Keratinocyte (primary cell): ENCODE data around the gene NMRAL1. TPM values are rescaled to one million over a fixed set of nuclear protein-coding genes. Genes with fewer than 3 reads are reported as not detected.

Experiments used
- DNase-seq: peaks from one replicate; pipeline ENCODE4 v3.0.0-alpha.2; 2011; ENCODE audit warnings: low read depth, missing footprints, low spot score
- FAIRE-seq: peaks from 2 replicates; lab custom pipeline; 2011; peaks lifted over from hg19 to GRCh38; lab: Jason Lieb, UNC
- H2AFZ ChIP-seq: 2 replicates; pipeline ENCODE4 v1.6.0; 2012; ENCODE audit warnings: low read length, control low read depth, inconsistent platforms; ENCODE audit not compliant: control insufficient read depth
- H3K27ac ChIP-seq: 2 replicates; pipeline ENCODE4 v1.5.1; 2011; ENCODE audit warnings: low read length; ENCODE audit not compliant: control insufficient read depth, insufficient read depth
- H3K27me3 ChIP-seq: 3 replicates; pipeline ENCODE4 v1.6.0; 2011; ENCODE audit warnings: low read length; ENCODE audit not compliant: control insufficient read depth, insufficient read depth; ENCODE audit errors: extremely low read depth
- H3K36me3 ChIP-seq, 2 experiments: 2 replicates in 1 of 2; 3 replicates in 1 of 2; pipeline ENCODE4 v1.5.1; 2011; ENCODE audit warnings: low read length in 2 of 2, mild to moderate bottlenecking in 1 of 2; ENCODE audit not compliant: control insufficient read depth in 2 of 2, insufficient read depth in 2 of 2; ENCODE audit errors: extremely low read depth in 1 of 2
- H3K4me1 ChIP-seq: 3 replicates; pipeline ENCODE4 v1.5.1; 2011; ENCODE audit warnings: low read length; ENCODE audit not compliant: control insufficient read depth, insufficient read depth; ENCODE audit errors: extremely low read depth
- H3K4me2 ChIP-seq: 3 replicates; pipeline ENCODE4 v1.6.0; 2011; ENCODE audit warnings: low read depth, low read length; ENCODE audit not compliant: control insufficient read depth, insufficient read depth; ENCODE audit errors: extremely low read depth
- H3K4me3 ChIP-seq, 3 experiments: fragments of 200-600 bp in 1 of 3; sonication (generic) in 1 of 3; 2 replicates in 2 of 3; 3 replicates in 1 of 3; pipeline ENCODE4 v1.5.1; 2011 to 2016; ENCODE audit warnings: low read length in 3 of 3, mild to moderate bottlenecking in 3 of 3, control low read depth in 2 of 3, inconsistent platforms in 1 of 3, low read depth in 1 of 3, mixed read lengths in 1 of 3, mixed run types in 1 of 3, moderate library complexity in 1 of 3; ENCODE audit not compliant: control insufficient read depth in 2 of 3, insufficient read depth in 2 of 3; ENCODE audit errors: extremely low read depth in 1 of 3
- H3K79me2 ChIP-seq: 2 replicates; pipeline ENCODE4 v1.6.0; 2012; ENCODE audit warnings: low read length; ENCODE audit not compliant: control insufficient read depth, insufficient read depth
- H3K9ac ChIP-seq: 3 replicates; pipeline ENCODE4 v1.6.0; 2011; ENCODE audit warnings: low read length; ENCODE audit not compliant: control insufficient read depth, insufficient read depth; ENCODE audit errors: extremely low read depth
- H3K9me1 ChIP-seq: 3 replicates; pipeline ENCODE4 v1.6.0; 2011; ENCODE audit warnings: low read length; ENCODE audit not compliant: control insufficient read depth, insufficient read depth; ENCODE audit errors: extremely low read depth
- H3K9me3 ChIP-seq: 2 replicates; pipeline ENCODE4 v1.5.1; 2012; ENCODE audit warnings: low read depth, low read length; ENCODE audit not compliant: control insufficient read depth
- H4K20me1 ChIP-seq: 3 replicates; pipeline ENCODE4 v1.6.0; 2011; ENCODE audit warnings: low read length; ENCODE audit not compliant: control insufficient read depth, insufficient read depth; ENCODE audit errors: extremely low read depth
- EZH2 ChIP-seq: IDR thresholded peaks from one replicate; pipeline ENCODE4 v1.6.1; 2012; ENCODE audit warnings: inconsistent platforms, mild to moderate bottlenecking, low read length, moderate library complexity
- dilution Hi-C: fragments of 300-500 bp; cut with MboI; formaldehyde crosslinking; loops from one replicate; pipeline ENCODE4 v1.7.0; 2020; ENCODE audit warnings: low sequenced_read_pairs; ENCODE audit not compliant: extremely low pct_ligation_motif_present
- polyA plus RNA-seq, 5 experiments: library from polyadenylated mRNA; depleted of rRNA in 3 of 5; stranded (reverse) in 3 of 5; stranded (forward) in 1 of 5; unstranded in 1 of 5; fragments of >200 nt; gene quantifications; 1 replicate in 1 of 5; 2 replicates in 3 of 5; 3 replicates in 1 of 5; pipeline versions ENCODE4 v1.2.1 to v1.2.3, GENCODE V29; 2011 to 2012; ENCODE audit warnings: missing spikeins in 2 of 5, low read depth in 1 of 5, low replicate concordance in 1 of 5
- TF ChIP-seq, protein P1 (sequence below), 3 experiments: IDR thresholded peaks in 1 of 3; conservative IDR thresholded peaks in 1 of 3; optimal IDR thresholded peaks in 1 of 3; 2 replicates in 2 of 3; 3 replicates in 1 of 3; pipeline versions ENCODE3 to v1.5.1; 2011; ENCODE audit warnings: low read length in 3 of 3, mild to moderate bottlenecking in 3 of 3, moderate library complexity in 2 of 3, control low read depth in 1 of 3, inconsistent platforms in 1 of 3; ENCODE audit not compliant: insufficient read depth in 2 of 3; ENCODE audit errors: extremely low read depth in 1 of 3

Gene NMRAL1
- polyA plus RNA-seq, 1 donor (not counting 4 experiments of a cell fraction or from before 2014, with no cell fraction given): 39.5 TPM

DNA sequence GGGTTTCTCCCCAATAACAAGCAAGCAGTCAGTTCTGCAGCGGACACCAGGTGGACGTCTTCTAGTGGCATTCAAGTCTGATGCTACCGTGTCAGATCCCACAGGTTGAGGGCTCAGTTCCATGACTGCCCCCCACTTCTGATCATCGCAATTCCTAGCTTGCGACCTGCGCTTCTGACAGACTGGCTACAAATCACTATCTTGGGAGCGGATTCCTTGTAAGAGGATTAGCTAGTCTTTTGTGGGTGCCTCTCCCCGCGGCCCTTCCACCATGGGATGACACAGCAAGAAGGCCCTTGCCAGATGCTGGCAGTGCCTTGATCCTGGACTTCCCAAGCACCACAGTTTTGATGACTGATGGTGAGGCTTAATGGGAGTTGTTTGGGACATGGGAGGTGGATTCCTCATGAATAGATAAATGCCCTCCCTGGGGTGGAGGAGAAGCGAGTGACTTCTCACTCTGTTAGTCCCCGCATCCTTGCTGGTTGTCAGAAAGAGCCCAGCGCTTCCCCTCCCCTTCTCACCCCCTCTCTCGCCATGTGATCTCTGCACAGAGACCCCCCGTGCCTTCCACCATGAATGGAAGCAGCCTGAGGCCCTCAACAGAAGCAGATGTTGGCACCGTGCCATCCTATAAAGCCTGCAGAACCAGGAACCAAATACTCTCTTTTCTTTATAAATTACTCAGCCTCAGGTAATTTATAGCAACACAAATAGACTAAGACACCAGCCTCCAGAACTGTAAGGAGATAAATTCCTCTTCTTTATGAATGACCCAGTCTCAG lies 45.0 kb upstream of the NMRAL1 start:
- Histone ChIP-seq H3K9ac (no peak overlapping the region), H2AFZ (no peak overlapping the region), H3K27me3 (no peaks in the 10 kb centered on the region), H3K4me2 (no peak overlapping the region), H3K4me1 (no peaks in the 10 kb centered on the region), H3K79me2 (peaks cover 72% of the 10 kb centered on the region), H3K4me3 (no peak overlapping the region), H3K27ac (no peak overlapping the region), H4K20me1 (peaks cover 14% of the 10 kb centered on the region), H3K36me3 (peaks cover 0 to 17% of the 10 kb centered on the region in 2 experiments), H3K9me1 (no peaks in the 10 kb centered on the region), H3K9me3 (no peaks in the 10 kb centered on the region)
- FAIRE-seq (no peak), DNase-seq (no peak)
- TF ChIP-seq EZH2: no peak
- TF ChIP-seq, protein P1, sequence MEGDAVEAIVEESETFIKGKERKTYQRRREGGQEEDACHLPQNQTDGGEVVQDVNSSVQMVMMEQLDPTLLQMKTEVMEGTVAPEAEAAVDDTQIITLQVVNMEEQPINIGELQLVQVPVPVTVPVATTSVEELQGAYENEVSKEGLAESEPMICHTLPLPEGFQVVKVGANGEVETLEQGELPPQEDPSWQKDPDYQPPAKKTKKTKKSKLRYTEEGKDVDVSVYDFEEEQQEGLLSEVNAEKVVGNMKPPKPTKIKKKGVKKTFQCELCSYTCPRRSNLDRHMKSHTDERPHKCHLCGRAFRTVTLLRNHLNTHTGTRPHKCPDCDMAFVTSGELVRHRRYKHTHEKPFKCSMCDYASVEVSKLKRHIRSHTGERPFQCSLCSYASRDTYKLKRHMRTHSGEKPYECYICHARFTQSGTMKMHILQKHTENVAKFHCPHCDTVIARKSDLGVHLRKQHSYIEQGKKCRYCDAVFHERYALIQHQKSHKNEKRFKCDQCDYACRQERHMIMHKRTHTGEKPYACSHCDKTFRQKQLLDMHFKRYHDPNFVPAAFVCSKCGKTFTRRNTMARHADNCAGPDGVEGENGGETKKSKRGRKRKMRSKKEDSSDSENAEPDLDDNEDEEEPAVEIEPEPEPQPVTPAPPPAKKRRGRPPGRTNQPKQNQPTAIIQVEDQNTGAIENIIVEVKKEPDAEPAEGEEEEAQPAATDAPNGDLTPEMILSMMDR (optimal IDR thresholded peaks at IDR 0.05 in 1 of 3, IDR thresholded peaks at IDR 0.05 in 1 of 3, conservative IDR thresholded peaks at IDR 0.05 in 1 of 3; ENCODE audit: extremely low read depth in 1 of 3, insufficient read depth in 2 of 3, low read length in 3 of 3): no peak
- dilution Hi-C loops: no loop called here

DNA sequence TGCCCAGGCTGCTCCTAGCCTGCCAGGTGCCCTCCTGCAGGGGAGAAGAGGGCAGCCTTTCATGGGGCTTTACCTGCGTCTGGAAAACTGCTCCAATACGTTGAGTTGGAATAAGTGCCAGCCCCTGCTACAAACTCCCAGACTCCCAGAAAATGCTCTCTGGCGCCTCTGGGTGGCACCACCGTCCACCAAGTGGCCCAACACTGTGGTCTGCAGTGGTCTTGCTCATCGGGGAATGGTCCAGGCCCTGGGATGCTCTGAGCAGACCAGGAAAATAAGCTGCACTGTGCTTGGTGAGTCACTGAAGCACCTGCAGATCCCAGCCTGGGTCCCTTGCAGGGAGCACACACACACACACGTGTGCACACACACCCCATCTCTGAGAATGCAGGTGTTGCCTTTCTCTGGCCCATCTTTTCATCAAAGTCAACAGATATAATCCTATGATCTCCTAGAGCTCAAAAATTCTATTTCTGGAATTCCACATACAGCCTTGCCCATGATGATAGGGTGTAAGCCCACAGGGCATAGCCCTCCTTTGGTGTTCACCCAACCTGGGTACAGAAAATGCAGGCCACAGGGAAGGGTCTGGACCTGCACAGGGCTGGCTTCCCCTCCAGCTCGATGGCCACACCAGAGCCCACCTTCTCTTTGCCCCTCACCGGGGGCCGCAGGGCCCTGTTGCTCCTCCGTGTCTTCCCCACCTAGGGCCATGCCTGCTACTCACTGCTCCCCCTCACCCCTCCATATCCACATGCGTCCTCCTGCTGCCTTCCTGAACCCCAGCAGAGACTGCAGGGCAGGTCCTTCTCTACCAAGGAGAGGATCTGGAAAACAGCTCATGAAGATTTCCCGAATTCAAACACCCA lies 43.6 kb upstream of the NMRAL1 start:
- no peaks in the 10 kb centered on the region for H3K4me1 ChIP-seq
- H3K36me3 ChIP-seq: peaks cover 9 to 17% of the 10 kb centered on the region in 2 experiments
- no peak overlapping the region for H3K4me3 ChIP-seq
- no peaks in the 10 kb centered on the region for H3K27me3 ChIP-seq
- no peaks in the 10 kb centered on the region for H3K9me1 ChIP-seq
- H3K9ac ChIP-seq: no peak overlapping the region
- TF ChIP-seq, protein P1 (optimal IDR thresholded peaks at IDR 0.05 in 1 of 3, IDR thresholded peaks at IDR 0.05 in 1 of 3, conservative IDR thresholded peaks at IDR 0.05 in 1 of 3; ENCODE audit: extremely low read depth in 1 of 3, insufficient read depth in 2 of 3, low read length in 3 of 3): peak; percentile 57 to 74 (median 67)
- TF ChIP-seq EZH2: no peak
- FAIRE-seq (no peak), DNase-seq (no peak)
- H3K9me3 ChIP-seq: no peaks in the 10 kb centered on the region
- H3K4me2 ChIP-seq: no peak overlapping the region
- H3K27ac ChIP-seq: no peak overlapping the region
- no peak overlapping the region for H2AFZ ChIP-seq
- dilution Hi-C loops: no loop called here
- H4K20me1 ChIP-seq: peaks cover 14% of the 10 kb centered on the region
- peaks cover 70% of the 10 kb centered on the region for H3K79me2 ChIP-seq
